Panc1 (cell line): ENCODE data around the gene CLMN.

Source experiments
- CTCF ChIP-seq: fragments of 450-650 bp; IDR thresholded peaks from 2 replicates; pipeline ENCODE4 v1.5.1; 2017; ENCODE audit warnings: mild to moderate bottlenecking
- POLR2AphosphoS5 ChIP-seq: IDR thresholded peaks from 2 replicates; pipeline ENCODE4 v1.6.1; 2012; ENCODE audit warnings: mild to moderate bottlenecking, low read depth, low read length, moderate library complexity
- REST ChIP-seq, 2 experiments: IDR thresholded peaks; 2 replicates each; pipeline ENCODE4 v1.6.1; 2011 to 2012; ENCODE audit warnings: low read depth in 2 of 2, control low read depth in 1 of 2, low read length in 1 of 2, mild to moderate bottlenecking in 1 of 2, moderate library complexity in 1 of 2; ENCODE audit not compliant: insufficient read depth in 1 of 2
- SIN3A ChIP-seq: IDR thresholded peaks from 2 replicates; pipeline ENCODE4 v1.6.1; 2012; ENCODE audit warnings: low read depth, mild to moderate bottlenecking, low read length, moderate library complexity, borderline replicate concordance; ENCODE audit not compliant: insufficient read depth
- TCF7L2 ChIP-seq: IDR thresholded peaks from 2 replicates; pipeline ENCODE4 v1.6.1; 2011; ENCODE audit warnings: mild to moderate bottlenecking, low read depth, low read length, inconsistent platforms

- no peak for TF ChIP-seq REST (IDR thresholded peaks at IDR 0.05; ENCODE audit: insufficient read depth in 1 of 2, low read depth in 2 of 2, low read length in 1 of 2)
- TF ChIP-seq CTCF: no peak
- TF ChIP-seq POLR2AphosphoS5: no peak
- TF ChIP-seq TCF7L2: no peak
- TF ChIP-seq SIN3A: no peak
Measured at GRCh38 chr14:95307402-95308041, 12.2 kb downstream of the CLMN start.
